NCI-H1930 (cell line): ENCODE results near the gene PHF1.
A peak's percentile ranks its signal among the peaks of the same experiment; 100 is the strongest.
"Not testable (repeated sequence)": the region's sequence is repeated elsewhere in the genome, so short reads cannot be mapped to it uniquely, and the experiment has no call there.

Source experiments
- DNase-seq, 2 experiments: peaks; one replicate each; lab custom pipeline; 2025; lab: John Stamatoyannopoulos, UW

The PHF1 gene

DNA sequence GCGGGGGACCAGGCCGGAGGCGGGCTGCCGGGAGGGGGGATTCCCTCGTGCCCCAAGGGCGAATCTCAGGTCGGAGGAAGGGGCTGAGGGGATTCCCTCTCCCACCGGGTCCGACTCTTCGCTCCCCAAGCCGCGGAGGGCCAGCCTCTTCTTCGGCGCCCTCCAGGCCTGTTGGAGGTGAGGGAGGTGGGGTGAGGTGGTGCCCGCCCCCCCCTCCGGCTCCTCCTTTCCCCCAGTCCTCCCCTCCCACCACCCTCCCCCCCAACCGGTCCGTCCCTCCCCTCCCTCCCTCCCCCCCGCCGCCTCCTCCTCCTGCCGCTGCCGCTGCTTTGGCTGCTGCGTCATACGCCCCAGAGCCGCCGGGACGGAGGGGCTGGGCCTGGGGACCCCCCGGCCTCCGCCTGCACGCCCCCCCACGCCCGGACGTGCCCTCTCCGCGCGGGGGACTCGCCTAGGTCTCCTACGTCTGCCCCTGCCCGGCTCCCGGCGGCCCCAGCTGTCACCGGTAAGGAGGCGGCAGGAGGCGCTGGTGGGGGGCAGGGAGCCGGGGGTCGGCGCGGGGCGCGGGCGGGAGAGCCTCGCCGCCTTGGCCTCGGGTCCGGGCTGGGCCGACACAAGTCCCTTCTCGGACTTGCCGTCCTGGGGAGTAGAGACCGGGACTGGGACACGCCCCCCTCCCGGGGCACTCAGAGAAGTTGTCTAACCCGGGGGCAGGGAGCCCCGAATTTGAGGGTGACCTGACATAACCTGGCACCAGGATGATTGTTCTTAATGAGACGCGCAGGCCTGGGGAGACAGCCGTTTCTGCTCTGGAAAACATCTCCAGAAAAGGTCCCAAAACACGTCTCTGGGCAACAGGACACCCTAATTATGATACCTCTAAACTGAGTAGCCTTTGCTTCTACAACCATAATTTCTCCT lies at the start of gene PHF1:
TSS of gene PHF1 (plus strand) at position 304 of the 921 bp plus-strand sequence. CDS start 1,250 bp downstream, outside the sequence.
- DNase-seq = peak in 1 of 2 experiments; percentile 66

DNA sequence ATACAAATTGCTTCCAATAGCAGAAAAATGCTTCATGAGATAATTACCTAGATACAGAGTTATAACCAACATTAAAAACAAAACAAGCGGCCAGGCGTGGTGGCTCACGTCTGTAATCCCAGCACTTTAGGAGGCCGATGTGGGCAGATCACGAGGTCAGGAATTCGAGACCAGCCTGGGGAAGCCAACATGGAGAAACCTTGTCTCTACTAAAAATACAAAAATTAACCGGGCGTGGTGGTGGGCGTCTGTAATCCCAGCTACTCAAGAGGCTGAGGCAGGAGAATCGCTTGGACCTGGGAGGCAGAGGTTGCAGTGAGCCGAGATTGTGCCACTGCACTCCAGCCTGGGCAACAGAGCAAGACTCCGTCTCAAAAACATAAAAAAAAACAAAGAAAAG lies 47.3 kb upstream of the PHF1 start:
- not testable (repeated sequence) for DNase-seq

DNA sequence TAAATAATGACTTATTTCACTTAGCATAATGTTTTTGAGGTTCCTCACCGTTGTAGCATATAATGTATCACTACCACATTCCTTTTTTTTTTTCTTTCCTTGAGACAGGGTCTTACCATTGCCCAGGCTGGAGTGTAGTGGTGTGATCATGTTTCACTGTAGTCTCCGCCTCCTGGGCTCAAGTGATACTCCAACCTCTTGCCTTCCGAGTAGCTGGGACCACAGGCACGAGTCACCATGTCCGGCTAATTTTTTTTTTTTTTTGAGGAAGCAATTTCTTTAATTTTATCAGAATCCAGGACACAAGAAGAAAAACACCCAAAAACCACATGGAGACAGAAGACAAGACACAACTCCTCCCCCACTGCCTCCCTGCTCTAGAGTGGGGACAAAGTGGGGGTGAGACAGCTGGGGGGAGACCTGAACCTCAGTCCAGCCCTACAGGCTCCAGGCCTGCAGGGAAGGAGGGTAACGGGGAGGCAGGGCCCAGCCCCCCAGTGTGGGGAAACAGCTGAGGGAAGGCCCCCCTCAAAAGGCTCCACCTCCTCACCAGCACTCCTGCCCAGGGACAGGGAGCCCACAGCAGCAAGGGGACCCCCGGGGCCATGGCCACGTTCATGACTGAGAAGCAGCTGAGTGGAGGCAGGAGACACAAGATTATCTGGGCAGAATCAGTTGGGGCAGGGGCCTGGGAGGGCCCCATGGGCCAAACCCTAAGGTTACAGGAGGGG lies 46.2 kb upstream of the PHF1 start:
- not testable (repeated sequence) for DNase-seq

DNA sequence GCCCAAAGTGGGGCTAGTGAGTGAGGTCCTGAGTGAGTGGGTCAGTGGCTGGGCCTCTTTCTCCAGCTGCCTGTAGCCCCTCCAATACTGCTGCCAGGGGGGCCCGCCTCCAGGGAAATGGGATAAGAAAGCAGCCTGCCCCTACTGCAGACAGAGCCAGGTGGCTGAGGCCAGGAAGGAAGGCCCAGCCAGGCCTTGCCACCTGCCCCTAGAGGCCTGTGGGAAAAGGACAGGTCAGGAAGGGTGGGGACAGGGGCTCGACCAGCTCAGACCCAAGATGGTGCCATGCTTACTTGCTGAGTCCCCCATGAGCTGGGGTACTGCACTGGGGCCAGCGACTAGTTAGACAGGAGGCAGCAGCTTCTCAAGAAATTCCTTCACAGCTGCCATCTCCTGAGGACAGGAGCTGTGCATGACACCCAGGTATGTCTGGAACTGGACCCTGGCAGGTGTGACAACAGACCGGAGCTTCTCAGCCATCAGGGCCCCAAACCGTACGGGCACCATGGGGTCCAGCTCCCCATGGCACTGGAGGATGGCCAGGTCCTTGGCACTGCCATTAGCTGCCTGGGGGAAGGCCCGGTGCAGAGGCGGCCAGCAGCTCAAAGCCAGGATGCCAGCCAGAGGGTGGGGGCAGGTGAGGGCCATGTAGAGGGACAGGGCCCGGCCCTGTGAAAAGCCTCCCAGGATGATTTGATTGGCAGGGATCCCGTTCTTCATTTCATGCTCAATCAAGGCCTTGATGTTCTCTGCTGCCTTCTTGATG lies 45.4 kb upstream of the PHF1 start:
- DNase-seq = not testable (repeated sequence)

DNA sequence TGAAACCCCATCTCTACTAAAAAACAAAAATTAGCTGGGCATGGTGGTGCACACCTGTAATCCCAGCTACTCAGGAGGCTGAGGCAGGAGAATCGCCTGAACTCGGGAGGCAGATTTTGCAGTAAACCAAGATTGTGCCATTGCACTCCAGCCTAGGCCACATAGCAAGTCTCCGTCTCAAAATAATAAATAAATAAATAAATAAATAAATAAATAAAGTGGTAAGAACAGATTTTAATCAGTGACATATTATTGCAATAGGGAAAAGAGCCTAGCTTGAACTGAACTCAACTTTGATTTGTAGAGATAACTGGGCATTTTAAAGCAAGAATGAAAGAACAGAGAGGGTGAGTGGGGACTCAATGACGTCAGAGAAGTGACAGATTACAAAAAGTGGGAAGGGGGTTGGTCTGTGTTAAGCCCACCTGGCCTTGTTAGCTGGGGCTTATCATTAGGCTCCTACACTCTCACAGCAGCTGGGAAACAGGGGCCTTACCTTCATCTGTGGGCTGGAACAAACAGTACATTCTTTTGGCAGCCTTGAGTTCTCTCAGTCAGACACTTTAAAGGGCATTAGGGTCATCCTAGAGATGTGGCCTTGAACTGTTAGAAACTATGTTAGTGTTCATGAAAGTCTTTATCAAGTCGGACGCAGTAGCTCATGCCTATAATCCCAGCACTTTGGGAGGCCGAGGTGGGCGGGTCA lies 43.7 kb upstream of the PHF1 start:
- no peak for DNase-seq

DNA sequence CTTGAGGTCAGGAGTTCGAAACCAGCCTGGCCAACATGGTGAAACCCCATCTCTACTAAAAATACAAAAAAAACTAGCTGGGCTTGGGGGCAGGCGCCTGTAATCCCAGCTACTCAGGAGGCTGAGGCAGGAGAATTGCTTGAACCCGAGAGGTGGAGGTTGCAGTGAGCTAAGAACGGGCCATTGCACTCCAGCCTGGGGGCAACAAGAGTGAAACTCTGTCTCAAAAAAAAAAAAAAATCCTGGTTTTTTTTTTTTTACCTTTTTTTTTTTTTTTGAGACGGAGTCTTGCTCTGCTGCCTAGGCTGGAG lies 43.1 kb upstream of the PHF1 start:
- DNase-seq = not testable (repeated sequence)

DNA sequence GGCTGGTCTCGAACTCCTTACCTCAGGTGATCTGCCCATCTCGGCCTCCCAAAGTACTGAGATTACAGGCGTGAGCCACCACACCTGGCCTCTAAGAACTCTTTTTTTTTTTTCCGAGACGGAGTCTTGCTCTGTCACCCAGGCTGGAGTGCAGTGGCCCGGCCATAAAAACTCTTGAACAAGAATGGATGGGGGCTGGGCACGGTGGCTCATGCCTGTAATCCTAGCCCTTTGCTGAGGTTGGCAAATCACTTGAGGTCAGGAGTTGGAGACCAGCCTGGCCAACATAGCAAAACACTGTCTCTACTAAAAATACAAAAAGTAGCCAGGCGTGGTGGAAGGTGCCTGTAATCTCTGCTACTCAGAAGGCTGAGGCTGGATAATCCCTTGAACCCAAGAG lies 38.9 kb upstream of the PHF1 start:
- not testable (repeated sequence) for DNase-seq

DNA sequence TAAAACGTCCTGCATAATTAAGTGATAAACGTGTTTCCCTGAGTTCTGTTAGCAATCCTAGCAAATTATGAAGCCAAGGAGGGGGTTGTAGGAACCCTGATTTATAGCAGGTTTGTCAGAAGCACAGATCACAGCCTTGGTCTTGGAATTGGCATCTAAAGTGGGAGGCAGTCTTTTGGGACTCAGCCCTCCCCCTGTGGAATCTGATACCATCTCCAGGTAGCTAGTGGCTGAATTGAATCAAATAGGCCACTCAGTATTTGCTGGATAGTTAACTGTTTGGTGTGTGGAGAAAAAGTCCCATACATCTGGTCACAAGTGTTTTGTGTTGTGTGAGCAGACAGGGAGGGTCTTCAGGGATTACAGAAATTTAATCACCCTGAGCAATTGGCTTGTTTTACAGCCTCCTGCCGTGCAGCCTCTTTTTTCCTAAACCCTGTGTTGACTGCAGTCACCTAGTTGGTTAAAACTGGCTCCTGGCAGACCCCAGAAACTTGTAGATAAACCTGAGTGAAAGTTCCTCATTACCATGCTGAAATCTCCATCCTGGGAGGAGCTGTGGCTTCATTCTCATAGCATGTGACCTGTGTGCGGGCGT lies 38.2 kb upstream of the PHF1 start:
- no peak for DNase-seq

DNA sequence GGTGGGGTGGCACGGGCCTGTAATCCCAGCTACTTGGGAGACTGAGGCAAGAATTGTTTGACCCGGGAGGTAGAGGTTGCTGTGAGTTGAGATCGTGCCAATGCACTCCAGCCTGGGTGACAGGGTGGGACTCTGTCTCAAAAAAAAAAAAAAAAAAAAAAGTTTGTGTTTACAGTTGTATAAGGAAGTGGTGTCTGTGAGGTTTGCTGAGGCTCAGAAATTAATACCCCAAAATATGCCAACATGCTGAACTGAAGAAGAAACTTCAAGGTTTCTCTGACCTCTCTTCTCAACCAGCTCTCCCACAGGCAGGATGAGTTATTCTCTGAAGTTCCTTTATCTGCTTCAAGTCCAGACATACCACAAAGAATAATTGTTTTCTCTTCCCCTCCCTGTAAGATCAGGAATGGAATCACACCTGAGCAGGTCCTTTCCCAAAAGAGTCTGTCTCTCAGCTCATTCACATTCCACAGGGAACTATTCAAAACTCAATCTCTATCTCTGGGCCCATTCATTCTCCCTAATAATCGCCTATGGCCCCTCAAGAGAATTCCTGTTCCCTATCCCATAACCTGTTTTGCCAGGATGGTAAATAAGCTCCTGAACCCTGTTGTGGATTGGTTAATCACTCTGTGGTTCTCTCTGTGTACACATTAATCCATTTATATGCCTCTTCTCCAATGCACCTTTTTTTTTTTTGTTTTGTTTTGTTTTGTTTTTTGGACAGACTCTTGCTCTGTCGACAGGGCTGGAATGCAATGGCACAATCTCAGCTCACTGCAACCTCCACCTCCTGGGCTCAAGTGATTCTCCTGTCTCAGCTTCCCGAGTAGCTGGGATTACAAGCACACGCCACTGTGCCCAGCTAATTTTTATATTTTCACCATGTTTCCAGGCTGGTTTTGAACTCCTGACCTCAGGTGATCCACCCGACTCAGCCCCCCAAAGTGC lies 36.6 kb upstream of the PHF1 start:
- DNase-seq = no peak

DNA sequence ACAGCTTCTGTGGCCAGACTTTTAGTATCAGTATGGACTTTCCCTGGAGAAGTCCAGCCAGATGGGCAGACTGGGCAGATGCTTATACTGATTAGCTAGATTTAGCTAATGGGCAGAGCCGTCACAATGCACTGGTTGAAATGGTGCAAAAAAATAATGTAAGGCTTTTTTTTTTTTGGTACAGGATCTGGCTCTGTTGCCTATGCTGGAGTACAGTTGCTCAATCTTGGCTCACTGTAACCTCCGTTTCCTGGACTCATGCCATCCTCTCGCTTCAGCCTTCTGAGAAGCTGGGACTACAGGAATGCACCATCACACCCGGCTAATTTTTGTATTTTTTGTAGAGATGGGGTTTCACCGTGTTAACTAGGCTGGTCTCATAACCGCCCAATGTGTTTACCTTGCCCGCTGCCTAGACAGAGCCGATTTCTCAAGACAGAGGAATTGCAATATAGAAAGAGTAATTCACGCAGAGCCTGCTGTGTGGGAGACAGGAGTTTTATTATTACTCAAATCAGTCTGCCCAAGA lies 35.6 kb upstream of the PHF1 start:
- no peak for DNase-seq

DNA sequence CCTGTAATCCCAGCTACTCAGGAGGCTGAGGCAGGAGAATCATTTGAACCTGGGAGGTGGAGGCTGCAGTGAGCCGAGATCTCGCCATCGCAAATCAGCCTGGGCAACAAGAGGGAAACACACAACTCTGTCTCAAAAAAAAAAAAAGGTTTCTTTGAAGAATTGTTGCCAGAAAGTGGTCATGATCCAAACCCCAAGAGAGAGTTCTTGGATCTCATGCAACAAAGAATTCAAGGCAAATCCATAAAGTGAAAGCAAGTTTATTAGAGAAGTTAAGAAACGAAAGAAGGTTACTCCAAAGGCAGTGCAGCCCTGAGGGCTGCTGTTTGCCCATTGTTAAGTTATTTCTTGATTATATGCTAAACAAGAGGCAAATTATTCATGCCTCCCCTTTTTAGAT lies 33.6 kb upstream of the PHF1 start:
- DNase-seq = no peak

DNA sequence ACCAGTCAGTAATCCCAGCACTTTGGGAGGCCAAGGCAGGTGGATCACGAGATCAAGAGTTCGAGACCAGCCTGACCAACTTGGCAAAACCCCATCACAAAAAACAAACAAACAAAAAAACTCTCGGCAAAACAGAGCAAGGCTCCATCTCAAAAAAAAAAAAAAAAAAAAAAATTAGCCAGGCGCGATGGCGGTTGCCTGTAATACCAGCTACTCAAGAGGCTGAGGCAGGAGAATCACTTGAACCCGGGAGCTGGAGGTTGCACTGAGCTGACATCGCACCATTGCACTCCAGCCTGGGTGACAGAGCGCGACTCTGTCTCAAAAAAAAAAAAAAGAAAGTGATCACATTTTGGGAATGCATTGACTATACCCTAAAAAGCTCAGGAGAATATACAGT lies 31.6 kb upstream of the PHF1 start:
- not testable (repeated sequence) for DNase-seq

DNA sequence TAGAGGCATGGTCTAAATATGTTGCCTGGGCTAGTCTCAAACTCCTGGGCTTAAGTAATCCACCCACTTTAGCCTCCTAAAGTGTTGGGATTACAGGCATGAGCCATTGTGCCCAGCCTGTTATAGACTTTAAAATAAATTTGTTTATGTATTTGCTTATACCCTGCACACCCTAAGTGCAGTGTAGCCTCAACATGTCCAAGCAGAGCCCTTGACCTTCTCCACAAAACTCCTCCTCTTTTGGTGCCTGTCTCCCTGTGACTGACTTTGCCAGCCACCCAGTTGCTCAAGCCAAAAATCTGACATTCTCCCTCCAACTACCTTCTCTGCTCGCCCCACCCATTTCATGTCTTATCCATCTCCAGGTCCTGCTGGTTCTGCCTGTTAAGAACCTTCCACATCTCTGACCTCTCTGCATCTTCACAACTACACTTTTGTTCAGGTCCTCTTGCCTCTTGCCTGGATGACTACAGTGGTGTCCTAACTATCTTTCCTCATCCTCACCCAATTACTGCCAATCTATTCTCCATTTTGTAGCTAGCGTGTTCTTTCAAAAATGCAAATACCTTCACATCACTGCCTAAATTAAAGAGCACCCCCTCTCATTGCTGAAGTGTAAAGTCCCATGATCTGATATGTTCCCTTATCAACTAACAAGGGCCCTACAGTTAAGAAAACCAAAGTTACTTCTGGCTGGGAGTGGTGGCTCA lies 30.4 kb upstream of the PHF1 start:
- DNase-seq = no peak

DNA sequence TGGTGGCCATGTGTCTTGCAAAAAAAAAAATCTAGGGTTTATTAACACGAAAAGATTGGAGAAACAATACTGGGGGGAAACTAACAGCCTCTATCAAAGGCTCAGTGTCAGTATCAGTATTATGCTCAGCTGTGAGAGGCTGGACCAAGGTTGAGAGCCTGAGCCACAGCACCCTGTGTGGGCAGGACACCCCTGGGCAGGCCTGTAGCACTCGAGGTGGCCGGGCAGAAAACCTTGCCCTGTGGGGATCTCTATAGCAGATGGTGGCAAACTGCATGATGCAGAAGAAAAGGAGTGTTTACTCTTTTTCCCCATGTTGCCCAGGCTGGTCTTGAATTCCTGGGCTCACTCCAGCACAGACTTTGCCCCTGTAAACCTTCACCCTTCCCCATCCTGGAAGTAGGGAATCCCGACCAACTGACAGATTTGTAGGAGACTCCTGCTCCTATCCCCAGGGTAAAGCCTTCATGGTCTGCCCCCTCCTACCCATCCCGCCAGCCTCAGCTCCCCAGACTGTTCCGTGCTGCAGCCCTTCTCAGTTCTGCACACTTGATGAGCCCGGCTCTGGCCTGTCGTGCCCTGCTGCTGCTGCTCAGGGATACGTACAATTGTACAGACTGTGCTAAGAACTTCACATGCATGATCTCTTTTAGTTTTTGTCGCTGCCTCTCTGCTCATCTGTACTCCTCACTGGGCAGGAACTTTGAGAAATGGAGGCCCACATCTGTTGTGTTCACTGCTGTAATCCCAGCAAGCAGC lies 27.2 kb upstream of the PHF1 start:
- DNase-seq = no peak

DNA sequence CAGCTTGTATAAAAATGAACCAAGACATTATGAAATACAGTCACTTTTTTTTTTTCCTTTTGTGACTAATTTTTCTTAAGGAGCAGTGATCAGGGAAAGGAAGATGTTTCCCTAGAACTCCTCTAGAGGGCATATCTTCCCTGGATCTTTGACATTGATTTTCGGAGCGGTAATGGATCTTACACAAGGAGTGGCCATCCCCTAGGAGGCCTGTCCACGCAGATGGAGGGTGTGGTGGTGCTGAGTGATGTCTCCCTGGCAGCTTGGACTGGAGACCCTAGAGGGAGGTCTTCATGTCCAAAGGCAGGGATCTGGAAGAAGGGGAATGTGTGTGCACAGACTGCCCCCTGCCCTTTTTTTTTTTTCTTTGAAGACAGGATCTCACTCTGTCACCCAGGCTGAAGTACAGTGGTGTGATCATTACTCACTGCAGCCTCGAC lies 26.2 kb upstream of the PHF1 start:
- no peak for DNase-seq

DNA sequence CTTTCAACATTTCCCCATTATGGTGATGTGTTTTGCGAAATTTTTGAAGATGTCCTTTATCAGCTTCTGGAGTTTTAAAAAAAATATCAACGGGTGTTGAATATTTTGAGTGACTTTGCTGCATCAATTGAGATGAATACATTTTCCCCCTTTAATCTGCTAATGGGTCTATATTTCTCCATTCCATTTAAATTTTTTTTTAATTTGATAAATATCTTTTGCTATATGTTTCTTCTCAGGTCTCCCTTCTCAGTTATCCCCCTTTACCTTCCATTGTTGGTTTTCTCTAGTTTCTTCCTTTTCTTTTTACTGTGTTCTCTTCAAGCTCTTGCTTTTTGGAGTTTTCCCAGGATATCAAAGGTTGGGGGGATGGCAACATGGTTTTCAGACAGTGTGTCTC lies 20.6 kb upstream of the PHF1 start:
- no peak for DNase-seq

DNA sequence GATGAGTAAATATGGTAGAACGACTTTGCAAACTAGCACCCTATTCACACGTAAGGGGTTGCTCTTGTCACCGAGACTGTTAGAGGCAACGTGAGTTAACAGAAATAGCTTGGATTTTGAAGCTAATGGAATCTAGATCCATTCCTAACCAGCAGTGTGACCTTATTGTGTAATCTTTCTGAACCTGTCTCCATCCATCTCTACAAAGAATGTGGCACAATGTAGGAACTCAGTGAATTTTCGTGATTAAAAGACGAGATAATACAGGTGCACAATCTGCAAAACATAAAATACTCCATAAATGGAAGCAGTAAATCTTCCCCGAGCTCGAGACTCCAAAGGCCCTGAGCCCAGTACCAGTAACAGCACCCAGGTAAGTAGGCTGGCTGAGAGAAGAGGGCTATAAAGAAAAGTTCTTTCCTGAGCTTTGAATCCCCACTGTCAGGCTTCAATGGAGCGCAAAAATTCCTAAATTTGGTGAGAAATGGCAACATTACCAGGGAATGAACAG lies 20.0 kb upstream of the PHF1 start:
- DNase-seq = no peak

DNA sequence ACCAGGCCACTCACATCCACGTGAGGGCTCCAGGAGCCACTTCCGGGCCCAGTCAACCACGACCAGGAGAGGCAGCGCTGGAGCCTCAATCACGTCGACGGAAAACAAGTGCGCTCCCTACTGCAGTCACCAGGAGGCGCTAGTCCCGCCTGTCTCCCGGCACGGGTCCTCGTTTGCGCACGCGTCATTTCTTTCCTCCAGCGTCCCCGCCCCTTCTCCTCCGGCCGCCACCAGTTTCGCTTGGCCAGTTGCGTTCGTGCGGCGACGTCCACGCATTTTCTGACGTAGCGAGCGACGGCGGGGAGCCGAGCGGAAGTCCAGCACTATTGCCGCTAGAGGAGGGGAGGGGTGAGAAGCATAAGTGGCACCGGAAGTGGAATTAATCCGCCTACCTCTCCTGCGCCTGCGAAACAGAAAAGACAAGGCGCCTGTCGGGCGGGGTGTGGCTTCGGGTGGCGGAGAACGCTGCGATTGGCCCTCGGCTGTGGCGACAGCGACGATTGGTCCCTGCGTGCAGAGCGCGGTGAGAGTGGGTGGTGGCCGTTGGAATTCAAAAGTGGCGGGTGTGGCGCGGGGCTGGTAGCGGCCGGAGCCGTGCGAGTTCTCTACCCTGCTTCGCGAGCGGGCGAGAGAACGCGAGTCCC lies 19.4 kb upstream of the PHF1 start, which contains the start of gene KIFC1:
TSS of gene KIFC1 (plus strand) at position 546 of the 644 bp plus-strand sequence. CDS start 163 bp downstream, outside the sequence.
- peak; percentile 98 to 99 for DNase-seq
